WTC11 (cell line): ENCODE measurements around the gene CD164. TPM values are rescaled to one million over a fixed set of nuclear protein-coding genes. Genes with fewer than 3 reads are reported as not detected.

ENCODE experiments used
- ATAC-seq: fragments of 200-7000 bp; cut with Tn5 transposase; 2 replicates; pipeline ENCODE4 v1.10.0; 2021; ENCODE audit warnings: mild to moderate bottlenecking, moderate library complexity
- CTCF ChIA-PET: fragments of 300-600 bp; sonication (Branson Sonifier 250); formaldehyde crosslinking; loops from one replicate; lab custom pipeline; 2021; ENCODE audit warnings: antibody characterized with exemption; lab: Charles Lee
- POLR2A ChIA-PET: fragments of 350-600 bp; sonication (Branson Sonifier 250); formaldehyde crosslinking; loops from one replicate; lab custom pipeline; 2021; ENCODE audit warnings: antibody characterized with exemption; lab: Charles Lee
- DNase-seq: peaks from one replicate; pipeline ENCODE4 v3.0.0; 2021; ENCODE audit warnings: low spot score
- H3K27ac Mint-ChIP-seq: 2 replicates; pipeline ENCODE4 v1.8.0; 2021; ENCODE audit warnings: mixed read lengths
- H3K27me3 Mint-ChIP-seq: 2 replicates; pipeline ENCODE4 v1.8.0; 2021; ENCODE audit warnings: low read depth, mild to moderate bottlenecking, moderate library complexity, mixed read lengths
- H3K36me3 Mint-ChIP-seq: 2 replicates; pipeline ENCODE4 v1.8.0; 2021; ENCODE audit warnings: mixed read lengths
- H3K4me1 Mint-ChIP-seq: 2 replicates; pipeline ENCODE4 v1.8.0; 2022; ENCODE audit warnings: mixed read lengths
- H3K4me3 Mint-ChIP-seq: 2 replicates; pipeline ENCODE4 v1.8.0; 2021; ENCODE audit warnings: mild to moderate bottlenecking, moderate library complexity, mixed read lengths
- H3K9me3 Mint-ChIP-seq: 2 replicates; pipeline ENCODE4 v1.8.0; 2021; ENCODE audit warnings: mixed read lengths
- AR ChIP-seq: fragments of 250-450 bp; sonication (Bioruptor Pico); IDR thresholded peaks from 2 replicates; pipeline ENCODE4 v1.9.0; 2021; ENCODE audit warnings: mild to moderate bottlenecking
- CBFB ChIP-seq: sonication (generic); formaldehyde crosslinking; IDR thresholded peaks from 2 replicates; pipeline ENCODE4 v1.8.1; 2022; ENCODE audit warnings: mild to moderate bottlenecking, low read depth, missing genetic modification reagents
- CREM ChIP-seq: sonication (generic); formaldehyde crosslinking; IDR thresholded peaks from 2 replicates; pipeline ENCODE4 v1.8.1; 2022; ENCODE audit warnings: mild to moderate bottlenecking, missing genetic modification reagents, moderate library complexity
- ELF4 ChIP-seq: sonication (generic); formaldehyde crosslinking; IDR thresholded peaks from 2 replicates; pipeline ENCODE4 v1.8.1; 2022; ENCODE audit warnings: low read depth, mild to moderate bottlenecking, moderate library complexity, missing genetic modification reagents
- EMX1 ChIP-seq: fragments of 250-450 bp; sonication (Bioruptor Pico); IDR thresholded peaks from 2 replicates; pipeline ENCODE4 v1.8.0; 2021; ENCODE audit warnings: mild to moderate bottlenecking
- ERG ChIP-seq: fragments of 250-450 bp; sonication (Bioruptor Pico); IDR thresholded peaks from 2 replicates; pipeline ENCODE4 v1.8.0; 2021; ENCODE audit warnings: mild to moderate bottlenecking
- FOXJ3 ChIP-seq: sonication (generic); formaldehyde crosslinking; IDR thresholded peaks from 2 replicates; pipeline ENCODE4 v1.9.0; 2021; ENCODE audit warnings: missing genetic modification reagents, mild to moderate bottlenecking, borderline replicate concordance
- FOXP1 ChIP-seq: sonication (generic); formaldehyde crosslinking; IDR thresholded peaks from 2 replicates; pipeline ENCODE4 v1.8.0; 2022; ENCODE audit warnings: missing genetic modification reagents, mild to moderate bottlenecking, moderate library complexity, borderline replicate concordance
- GABPB1 ChIP-seq: sonication (generic); formaldehyde crosslinking; IDR thresholded peaks from 2 replicates; pipeline ENCODE4 v1.8.1; 2023; ENCODE audit warnings: mild to moderate bottlenecking, missing genetic modification reagents
- GTF2I ChIP-seq: fragments of 250-450 bp; sonication (Bioruptor Pico); conservative IDR thresholded peaks from 2 replicates; pipeline ENCODE4 v1.4.0; 2021; ENCODE audit warnings: mild to moderate bottlenecking
- HMGA2 ChIP-seq: fragments of 250-450 bp; sonication (Bioruptor Pico); IDR thresholded peaks from 2 replicates; pipeline ENCODE4 v1.4.0; 2021; ENCODE audit warnings: mild to moderate bottlenecking, moderate library complexity
- KAT7 ChIP-seq: sonication (generic); formaldehyde crosslinking; IDR thresholded peaks from 2 replicates; pipeline ENCODE4 v1.8.1; 2023; ENCODE audit warnings: missing genetic modification reagents, mild to moderate bottlenecking, borderline replicate concordance
- MAX ChIP-seq: sonication (generic); formaldehyde crosslinking; IDR thresholded peaks from 2 replicates; pipeline ENCODE4 v1.8.0; 2022; ENCODE audit warnings: mild to moderate bottlenecking, missing genetic modification reagents
- NR2C2 ChIP-seq: sonication (generic); formaldehyde crosslinking; IDR thresholded peaks from 2 replicates; pipeline ENCODE4 v1.8.0; 2022; ENCODE audit warnings: mild to moderate bottlenecking, missing genetic modification reagents
- NR3C1 ChIP-seq: sonication (generic); formaldehyde crosslinking; conservative IDR thresholded peaks from 2 replicates; pipeline ENCODE4 v1.8.1; 2023; ENCODE audit warnings: low read depth, mild to moderate bottlenecking, missing genetic modification reagents
- PREB ChIP-seq: sonication (generic); formaldehyde crosslinking; IDR thresholded peaks from 2 replicates; pipeline ENCODE4 v1.8.1; 2022; ENCODE audit warnings: mild to moderate bottlenecking, missing genetic modification reagents, moderate library complexity, borderline replicate concordance
- RORB ChIP-seq: fragments of 250-450 bp; sonication (Bioruptor Pico); IDR thresholded peaks from 2 replicates; pipeline ENCODE4 v1.9.0; 2021; ENCODE audit warnings: mild to moderate bottlenecking
- SMAD4 ChIP-seq: sonication (generic); formaldehyde crosslinking; IDR thresholded peaks from 2 replicates; pipeline ENCODE4 v1.8.0; 2022; ENCODE audit warnings: mild to moderate bottlenecking, missing genetic modification reagents
- SP1 ChIP-seq: sonication (generic); formaldehyde crosslinking; conservative IDR thresholded peaks from 2 replicates; pipeline ENCODE4 v1.8.1; 2022; ENCODE audit warnings: missing genetic modification reagents
- TP53 ChIP-seq: sonication (generic); formaldehyde crosslinking; IDR thresholded peaks from 2 replicates; pipeline ENCODE4 v1.8.1; 2023; ENCODE audit warnings: mild to moderate bottlenecking, missing genetic modification reagents
- ZNF121 ChIP-seq: sonication (generic); formaldehyde crosslinking; IDR thresholded peaks from 2 replicates; pipeline ENCODE4 v1.8.0; 2023; ENCODE audit warnings: missing genetic modification reagents
- ZNF416 ChIP-seq: fragments of 250-450 bp; sonication (Bioruptor Pico); IDR thresholded peaks from 2 replicates; pipeline ENCODE4 v1.9.0; 2021; ENCODE audit warnings: mild to moderate bottlenecking, inconsistent platforms
- ZNF423 ChIP-seq: fragments of 250-450 bp; sonication (Bioruptor Pico); IDR thresholded peaks from 2 replicates; pipeline ENCODE4 v2.1.2; 2022; ENCODE audit warnings: mild to moderate bottlenecking, moderate library complexity
- total RNA-seq: library from RNA; stranded (reverse); gene quantifications from 3 replicates; pipeline ENCODE4 v1.2.3, GENCODE V29; 2021
- TF ChIP-seq, protein P1 (sequence below): sonication (generic); formaldehyde crosslinking; IDR thresholded peaks from 2 replicates; pipeline ENCODE4 v1.8.1; 2022; ENCODE audit warnings: low read depth, mild to moderate bottlenecking, moderate library complexity, missing genetic modification reagents, borderline replicate concordance
- TF ChIP-seq, protein P2 (sequence below): sonication (generic); formaldehyde crosslinking; IDR thresholded peaks from 2 replicates; pipeline ENCODE4 v1.8.0; 2022; ENCODE audit warnings: mild to moderate bottlenecking, missing genetic modification reagents
- TF ChIP-seq, protein P3 (sequence below): sonication (generic); formaldehyde crosslinking; IDR thresholded peaks from 2 replicates; pipeline ENCODE4 v1.8.0; 2022; ENCODE audit warnings: mild to moderate bottlenecking, missing genetic modification reagents

The CD164 gene
- total RNA-seq, 1 experiment from 2014 or later: 74.9 TPM

DNA sequence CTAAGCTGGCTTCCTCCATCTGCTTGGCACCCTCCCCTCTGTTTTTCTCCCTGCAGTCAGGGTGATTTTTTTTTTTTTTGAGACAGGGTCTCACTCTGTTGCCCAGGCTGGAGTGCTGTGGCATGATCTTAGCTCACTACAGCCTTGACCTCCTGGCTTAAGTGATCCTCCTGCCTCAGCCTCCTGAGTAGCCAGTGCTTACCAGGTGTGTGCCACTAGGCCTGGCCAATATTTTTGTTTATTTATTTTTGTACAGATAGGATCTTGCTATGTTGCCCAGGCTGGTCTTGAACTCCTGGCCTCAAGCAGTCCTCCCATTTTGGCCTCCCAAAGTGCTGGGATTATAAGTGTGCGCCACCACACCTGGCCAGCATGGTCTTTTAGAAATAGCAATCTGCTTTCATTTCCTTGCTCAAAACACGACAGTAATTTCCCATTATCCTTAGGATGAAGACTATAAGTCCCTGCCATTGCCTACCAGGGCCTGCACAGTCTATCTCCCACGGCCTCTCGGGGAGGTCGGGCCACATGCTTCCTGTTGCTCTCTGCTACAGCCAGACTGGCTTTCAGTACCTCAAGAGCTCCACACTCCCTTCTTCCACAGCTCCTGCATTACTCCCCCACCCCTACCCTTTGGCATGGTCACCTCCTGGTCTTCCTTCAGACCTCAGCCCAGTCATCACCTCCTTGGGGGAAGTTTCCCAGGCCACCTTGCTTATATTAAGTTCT lies 11.1 kb upstream of the CD164 start:
- Mint-ChIP-seq H3K9me3 (no peaks in the 10 kb centered on the region), H3K4me1 (no peaks in the 10 kb centered on the region), H3K27me3 (no peaks in the 10 kb centered on the region), H3K36me3 (no peaks in the 10 kb centered on the region), H3K4me3 (no peak overlapping the region), H3K27ac (no peak overlapping the region)
- ChIA-PET CTCF (no interaction called here), POLR2A (no interaction called here)
- ATAC-seq (no peak), DNase-seq (no peak)
- TF ChIP-seq TP53 (CRISPR knock-in tag): no peak
- no peak for TF ChIP-seq FOXP1
- TF ChIP-seq, protein P1, sequence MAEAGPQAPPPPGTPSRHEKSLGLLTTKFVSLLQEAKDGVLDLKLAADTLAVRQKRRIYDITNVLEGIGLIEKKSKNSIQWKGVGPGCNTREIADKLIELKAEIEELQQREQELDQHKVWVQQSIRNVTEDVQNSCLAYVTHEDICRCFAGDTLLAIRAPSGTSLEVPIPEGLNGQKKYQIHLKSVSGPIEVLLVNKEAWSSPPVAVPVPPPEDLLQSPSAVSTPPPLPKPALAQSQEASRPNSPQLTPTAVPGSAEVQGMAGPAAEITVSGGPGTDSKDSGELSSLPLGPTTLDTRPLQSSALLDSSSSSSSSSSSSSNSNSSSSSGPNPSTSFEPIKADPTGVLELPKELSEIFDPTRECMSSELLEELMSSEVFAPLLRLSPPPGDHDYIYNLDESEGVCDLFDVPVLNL (CRISPR knock-in tag): no peak
- TF ChIP-seq RORB (CRISPR knock-in tag): no peak
- no peak for TF ChIP-seq GABPB1 (CRISPR knock-in tag)
- TF ChIP-seq, protein P2, sequence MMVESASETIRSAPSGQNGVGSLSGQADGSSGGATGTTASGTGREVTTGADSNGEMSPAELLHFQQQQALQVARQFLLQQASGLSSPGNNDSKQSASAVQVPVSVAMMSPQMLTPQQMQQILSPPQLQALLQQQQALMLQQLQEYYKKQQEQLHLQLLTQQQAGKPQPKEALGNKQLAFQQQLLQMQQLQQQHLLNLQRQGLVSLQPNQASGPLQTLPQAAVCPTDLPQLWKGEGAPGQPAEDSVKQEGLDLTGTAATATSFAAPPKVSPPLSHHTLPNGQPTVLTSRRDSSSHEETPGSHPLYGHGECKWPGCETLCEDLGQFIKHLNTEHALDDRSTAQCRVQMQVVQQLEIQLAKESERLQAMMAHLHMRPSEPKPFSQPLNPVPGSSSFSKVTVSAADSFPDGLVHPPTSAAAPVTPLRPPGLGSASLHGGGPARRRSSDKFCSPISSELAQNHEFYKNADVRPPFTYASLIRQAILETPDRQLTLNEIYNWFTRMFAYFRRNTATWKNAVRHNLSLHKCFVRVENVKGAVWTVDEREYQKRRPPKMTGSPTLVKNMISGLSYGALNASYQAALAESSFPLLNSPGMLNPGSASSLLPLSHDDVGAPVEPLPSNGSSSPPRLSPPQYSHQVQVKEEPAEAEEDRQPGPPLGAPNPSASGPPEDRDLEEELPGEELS (CRISPR knock-in tag): no peak
- no peak for TF ChIP-seq NR3C1 (CRISPR knock-in tag)
- no peak for TF ChIP-seq CBFB (CRISPR knock-in tag)
- no peak for TF ChIP-seq HMGA2
- no peak for TF ChIP-seq EMX1 (CRISPR knock-in tag)

- Mint-ChIP-seq H3K9me3 (no peaks in the 10 kb centered on the region), H3K4me3 (no peak overlapping the region), H3K27ac (no peak overlapping the region), H3K36me3 (no peaks in the 10 kb centered on the region), H3K27me3 (no peaks in the 10 kb centered on the region), H3K4me1 (no peaks in the 10 kb centered on the region)
- ATAC-seq (no peak), DNase-seq (no peak)
- TF ChIP-seq TP53 (CRISPR knock-in tag) (no peak), EMX1 (CRISPR knock-in tag) (no peak), PREB (no peak), NR2C2 (CRISPR knock-in tag) (no peak), ZNF121 (CRISPR knock-in tag) (no peak), MAX (CRISPR knock-in tag) (no peak), ELF4 (CRISPR knock-in tag) (no peak), SMAD4 (CRISPR knock-in tag) (no peak), SP1 (CRISPR knock-in tag) (no peak), FOXJ3 (no peak), ZNF423 (CRISPR knock-in tag) (no peak), KAT7 (CRISPR knock-in tag) (no peak), ERG (CRISPR knock-in tag) (no peak), AR (CRISPR knock-in tag) (no peak), GTF2I (CRISPR knock-in tag) (no peak), CREM (CRISPR knock-in tag) (no peak), ZNF416 (CRISPR knock-in tag) (no peak)
- TF ChIP-seq, protein P3, sequence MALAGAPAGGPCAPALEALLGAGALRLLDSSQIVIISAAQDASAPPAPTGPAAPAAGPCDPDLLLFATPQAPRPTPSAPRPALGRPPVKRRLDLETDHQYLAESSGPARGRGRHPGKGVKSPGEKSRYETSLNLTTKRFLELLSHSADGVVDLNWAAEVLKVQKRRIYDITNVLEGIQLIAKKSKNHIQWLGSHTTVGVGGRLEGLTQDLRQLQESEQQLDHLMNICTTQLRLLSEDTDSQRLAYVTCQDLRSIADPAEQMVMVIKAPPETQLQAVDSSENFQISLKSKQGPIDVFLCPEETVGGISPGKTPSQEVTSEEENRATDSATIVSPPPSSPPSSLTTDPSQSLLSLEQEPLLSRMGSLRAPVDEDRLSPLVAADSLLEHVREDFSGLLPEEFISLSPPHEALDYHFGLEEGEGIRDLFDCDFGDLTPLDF (CRISPR knock-in tag): no peak
- POLR2A ChIA-PET: no interaction called here
- CTCF ChIA-PET: no interaction called here
Observed at GRCh38 chr6:109389650-109390274, 7.5 kb upstream of the CD164 start.
